Testis (tissue), 3 donors: Measurements from ENCODE around the gene SMO. TPM values are rescaled to one million over a fixed set of nuclear protein-coding genes. Genes with fewer than 3 reads are reported as not detected.
A peak's percentile ranks its signal among the peaks of the same experiment; 100 is the strongest.

Experiments
- DNase-seq: peaks from one replicate; pipeline ENCODE4 v3.0.0-alpha.2; 2019
- H3K27ac ChIP-seq, 2 donors: fragments of 200-600 bp; sonication (generic); one replicate each; pipeline ENCODE4 v1.5.1; 2019
- H3K27me3 ChIP-seq: fragments of 200-600 bp; sonication (generic); one replicate; pipeline ENCODE4 v1.5.1; 2019
- H3K36me3 ChIP-seq: fragments of 200-600 bp; sonication (generic); one replicate; pipeline ENCODE4 v1.5.1; 2017; ENCODE audit warnings: low read depth; ENCODE audit errors: missing control alignments
- H3K4me1 ChIP-seq: fragments of 200-600 bp; sonication (generic); one replicate; pipeline ENCODE4 v1.5.1; 2019
- H3K4me3 ChIP-seq, 2 donors: fragments of 200-600 bp; sonication (generic); one replicate each; pipeline ENCODE4 v1.5.1; 2017 to 2019
- H3K9me3 ChIP-seq: fragments of 200-600 bp; sonication (generic); one replicate; pipeline ENCODE4 v1.5.1; 2017
- POLR2A ChIP-seq: fragments of 450-650 bp; IDR thresholded peaks from one replicate; pipeline ENCODE4 v1.6.1; 2017; ENCODE audit warnings: antibody characterized with exemption, mild to moderate bottlenecking, moderate library complexity
- WGBS, 2 donors: methylation state at CpG; one replicate each; pipeline ENCODE4 v1.1.5; 2018; 5-methylcytosine and 5-hydroxymethylcytosine counted together
- intact Hi-C: fragments of 100-400 bp; cut with DNase I; formaldehyde crosslinking; loops from one replicate; pipeline ENCODE4 v1.15.1; 2023; ENCODE audit warnings: low total_unique reads
- polyA plus RNA-seq: library from polyadenylated mRNA; stranded (reverse); fragments of 350-450 nt; fragmentation: Illumina TruSeq; extraction: RNeasy Lipid Tissue Mini Kit (QIAGEN cat#74804); gene quantifications from one replicate; pipeline ENCODE4 v1.2.3, GENCODE V29; 2014; ENCODE audit warnings: low read depth, low replicate concordance; ENCODE audit not compliant: insufficient read depth
- total RNA-seq, 2 donors: library from RNA; depleted of rRNA; stranded (reverse); fragments of >200 nt; gene quantifications; one replicate each; pipeline ENCODE4 v1.2.3, GENCODE V29; 2016
- TF ChIP-seq, protein P1 (sequence below), 3 experiments: fragments of 450-650 bp in 2 of 3; fragments of 200-600 bp in 1 of 3; sonication (generic) in 1 of 3; IDR thresholded peaks; one replicate each; pipeline ENCODE4 v1.5.1; 2016 to 2019; ENCODE audit warnings: antibody characterized with exemption in 3 of 3, mild to moderate bottlenecking in 2 of 3, moderate library complexity in 1 of 3

SMO gene
- total and polyA plus RNA-seq, 3 donors from 2014 or later: 11.9 to 22.8 (median 17.7) TPM

DNA sequence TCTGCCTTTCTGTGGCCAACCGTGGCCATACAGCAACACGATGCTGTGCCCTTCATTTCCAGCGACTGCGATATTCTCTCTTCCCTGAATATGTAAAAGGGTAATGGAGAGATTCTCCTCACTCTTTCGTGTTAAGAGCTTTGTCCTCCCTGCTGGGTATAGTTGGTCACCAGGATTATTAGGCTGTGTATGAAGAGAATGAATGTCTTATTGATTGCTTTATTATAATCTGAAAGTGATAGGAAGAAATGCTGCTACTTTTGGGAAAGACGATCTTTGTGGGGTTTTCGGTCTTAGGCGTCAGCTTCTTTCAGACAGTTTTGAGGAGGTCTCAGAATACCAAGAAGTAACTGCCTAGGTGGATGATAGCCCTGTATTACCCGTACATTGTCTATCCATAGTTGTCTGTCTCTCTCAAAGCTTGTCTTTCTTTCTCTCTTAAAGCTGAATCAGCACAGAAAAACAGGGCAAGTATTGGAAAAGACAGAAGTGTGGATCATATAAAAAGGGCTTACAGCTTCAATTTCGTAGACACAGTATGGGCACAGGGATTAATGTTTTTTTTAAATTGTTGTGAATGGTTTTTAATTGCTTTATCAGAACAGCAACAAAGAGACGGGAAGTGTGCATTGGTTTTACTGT lies 37.6 kb downstream of the SMO start:
- H3K27me3 ChIP-seq: no peaks in the 10 kb centered on the region
- H3K4me1 ChIP-seq: peaks cover 21% of the 10 kb centered on the region
- H3K4me3 ChIP-seq: peak overlapping the region; percentile 82 to 87
- 25% methylated on average over 11 of the region's 11 CpGs for WGBS, 2 donors
- H3K36me3 ChIP-seq: no peaks in the 10 kb centered on the region
- intact Hi-C loops: loop anchor here (10.0 kb wide), 1 partner anchor 69 kb away; no protein-coding TSS in a partner anchor
- no peak for DNase-seq
- H3K9me3 ChIP-seq: no peaks in the 10 kb centered on the region
- peak overlapping the region in 1 of 2 donors; percentile 99 for H3K27ac ChIP-seq
- TF ChIP-seq POLR2A: no peak
- TF ChIP-seq, protein P1, sequence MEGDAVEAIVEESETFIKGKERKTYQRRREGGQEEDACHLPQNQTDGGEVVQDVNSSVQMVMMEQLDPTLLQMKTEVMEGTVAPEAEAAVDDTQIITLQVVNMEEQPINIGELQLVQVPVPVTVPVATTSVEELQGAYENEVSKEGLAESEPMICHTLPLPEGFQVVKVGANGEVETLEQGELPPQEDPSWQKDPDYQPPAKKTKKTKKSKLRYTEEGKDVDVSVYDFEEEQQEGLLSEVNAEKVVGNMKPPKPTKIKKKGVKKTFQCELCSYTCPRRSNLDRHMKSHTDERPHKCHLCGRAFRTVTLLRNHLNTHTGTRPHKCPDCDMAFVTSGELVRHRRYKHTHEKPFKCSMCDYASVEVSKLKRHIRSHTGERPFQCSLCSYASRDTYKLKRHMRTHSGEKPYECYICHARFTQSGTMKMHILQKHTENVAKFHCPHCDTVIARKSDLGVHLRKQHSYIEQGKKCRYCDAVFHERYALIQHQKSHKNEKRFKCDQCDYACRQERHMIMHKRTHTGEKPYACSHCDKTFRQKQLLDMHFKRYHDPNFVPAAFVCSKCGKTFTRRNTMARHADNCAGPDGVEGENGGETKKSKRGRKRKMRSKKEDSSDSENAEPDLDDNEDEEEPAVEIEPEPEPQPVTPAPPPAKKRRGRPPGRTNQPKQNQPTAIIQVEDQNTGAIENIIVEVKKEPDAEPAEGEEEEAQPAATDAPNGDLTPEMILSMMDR (IDR thresholded peaks at IDR 0.05): no peak

DNA sequence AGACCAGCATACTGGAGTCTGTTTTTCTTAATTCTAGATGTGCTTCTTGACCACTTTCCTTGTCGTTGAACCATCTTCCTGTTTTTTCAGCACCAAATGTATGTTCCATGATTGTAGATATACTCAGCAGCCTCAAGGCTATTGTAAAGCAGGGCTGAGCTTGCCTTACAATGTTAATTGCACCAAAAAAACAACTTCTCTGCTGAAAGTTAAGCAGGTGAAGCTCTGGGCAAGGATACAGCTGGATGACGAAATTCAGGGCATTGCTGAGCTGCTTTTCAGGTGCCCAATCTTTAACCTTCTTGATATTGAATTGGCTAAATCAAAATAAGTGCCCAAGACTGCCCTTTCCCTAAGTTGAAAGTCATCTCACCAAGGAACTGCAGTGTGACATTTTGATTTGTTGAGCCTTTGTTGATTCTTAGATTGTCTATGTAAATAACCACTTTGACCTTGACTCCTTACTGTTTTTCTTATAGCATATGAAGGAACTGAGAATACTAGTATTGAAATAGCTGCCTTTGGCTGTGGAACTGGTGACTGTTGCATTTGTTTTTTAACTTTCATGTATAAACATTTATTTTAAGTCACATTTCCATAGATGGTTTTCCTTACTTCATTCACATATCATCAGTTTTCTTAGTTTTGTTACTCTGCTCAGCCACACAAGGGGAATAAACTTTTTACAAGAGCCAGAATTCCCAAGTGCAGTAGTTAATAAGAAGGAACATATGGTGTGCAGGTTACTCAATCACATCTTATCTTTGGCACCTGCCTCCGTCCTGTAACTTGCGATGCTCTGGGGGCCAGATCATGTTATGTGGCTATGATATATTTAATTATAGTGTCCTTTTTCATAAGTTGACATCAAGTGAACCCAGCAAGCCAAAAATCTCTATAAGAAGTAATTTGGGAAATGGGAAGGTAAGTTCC lies 39.5 kb downstream of the SMO start:
- peak; percentile 2 for DNase-seq
- WGBS, 2 donors: 65 to 82% methylated on average over 4 of the region's 4 CpGs

DNA sequence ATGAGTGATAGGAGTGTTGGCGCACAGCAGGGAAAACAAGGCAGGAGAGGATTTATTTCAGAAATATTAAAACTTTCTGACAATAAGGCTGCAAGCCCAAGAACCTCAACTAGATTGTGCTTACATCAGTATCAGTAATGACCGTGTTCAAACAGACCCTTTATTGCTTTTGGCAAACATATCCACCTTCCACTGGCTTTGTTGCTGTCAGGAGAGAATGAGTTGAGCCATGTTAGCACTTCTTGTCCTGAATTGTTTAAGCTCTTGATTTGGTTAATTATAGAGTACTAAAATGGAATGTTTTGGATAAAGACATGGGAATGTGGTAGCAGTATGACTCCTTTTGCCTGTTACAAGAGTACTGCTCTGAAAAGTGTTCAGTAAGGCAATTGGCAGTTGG lies 40.2 kb downstream of the SMO start:
- no peak for TF ChIP-seq POLR2A
- TF ChIP-seq, protein P1 (IDR thresholded peaks at IDR 0.05): no peak
- Histone ChIP-seq H3K4me3 (no peak overlapping the region), H3K36me3 (no peaks in the 10 kb centered on the region), H3K27ac (no peak overlapping the region), H3K9me3 (no peaks in the 10 kb centered on the region), H3K4me1 (peaks cover 20% of the 10 kb centered on the region), H3K27me3 (no peaks in the 10 kb centered on the region)
- peak; percentile 10 for DNase-seq
- WGBS, 2 donors: 61 to 72% methylated on average over 2 of the region's 2 CpGs
- intact Hi-C loops: loop anchor here (10.0 kb wide), 1 partner anchor 66 kb away; no protein-coding TSS in a partner anchor

More for the DNA sequence above, 39.5 kb downstream of the SMO start:
- Histone ChIP-seq H3K4me3 (no peak overlapping the region), H3K36me3 (no peaks in the 10 kb centered on the region), H3K27me3 (no peaks in the 10 kb centered on the region), H3K4me1 (peaks cover 21% of the 10 kb centered on the region), H3K9me3 (no peaks in the 10 kb centered on the region), H3K27ac (no peak overlapping the region)
- TF ChIP-seq POLR2A: no peak
- TF ChIP-seq, protein P1 (IDR thresholded peaks at IDR 0.05): no peak
- intact Hi-C loops: loop anchor here (10.0 kb wide), 1 partner anchor 67 kb away; no protein-coding TSS in a partner anchor

DNA sequence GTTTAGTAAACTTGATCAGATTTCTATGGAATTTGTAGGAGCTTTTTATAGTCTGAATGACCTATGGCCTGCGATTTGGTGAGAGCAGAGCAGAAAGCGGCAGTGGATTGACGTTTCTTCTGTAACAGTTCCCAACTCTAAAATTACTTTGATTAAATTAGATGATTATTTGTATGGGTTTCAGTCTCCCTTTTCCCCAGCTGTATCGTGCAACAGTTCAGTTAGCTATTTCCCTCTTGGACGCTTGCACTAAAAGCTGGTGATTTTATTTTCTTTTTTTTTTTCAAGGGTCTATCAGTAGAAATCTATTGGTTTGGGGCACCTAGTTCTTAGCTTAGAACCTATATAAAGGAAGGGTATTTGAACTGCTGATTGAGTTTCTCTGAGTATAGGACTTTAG lies 43.2 kb downstream of the SMO start:
- H3K4me3 ChIP-seq: no peak overlapping the region
- no peaks in the 10 kb centered on the region for H3K9me3 ChIP-seq
- no peak overlapping the region for H3K27ac ChIP-seq
- no peak for TF ChIP-seq POLR2A
- TF ChIP-seq, protein P1 (IDR thresholded peaks at IDR 0.05): no peak
- H3K4me1 ChIP-seq: peaks cover 5% of the 10 kb centered on the region
- intact Hi-C loops: no loop called here
- WGBS, 2 donors: 71 to 78% methylated on average over 5 of the region's 5 CpGs
- H3K36me3 ChIP-seq: no peaks in the 10 kb centered on the region
- H3K27me3 ChIP-seq: no peaks in the 10 kb centered on the region
- DNase-seq: no peak
